HepG2 (cell line): Measurements from ENCODE around the gene NOTUM. TPM values are rescaled to one million over a fixed set of nuclear protein-coding genes. Genes with fewer than 3 reads are reported as not detected.

ENCODE experiments used
- ARNTL ChIP-seq: sonication (generic); formaldehyde crosslinking; IDR thresholded peaks from 2 replicates; pipeline ENCODE4 v1.4.0; 2020; ENCODE audit warnings: mild to moderate bottlenecking, missing genetic modification reagents
- GATAD2A ChIP-seq: IDR thresholded peaks from 2 replicates; pipeline ENCODE4 v1.6.1; 2016
- MTA1 ChIP-seq: sonication (generic); formaldehyde crosslinking; IDR thresholded peaks from 2 replicates; pipeline ENCODE4 v1.4.0; 2020; ENCODE audit warnings: missing genetic modification reagents, mild to moderate bottlenecking, borderline replicate concordance
- MXD4 ChIP-seq: IDR thresholded peaks from 2 replicates; pipeline ENCODE4 v1.6.1; 2016; ENCODE audit warnings: mild to moderate bottlenecking, missing biosample characterization, missing genetic modification reagents
- SIN3B ChIP-seq: fragments of 150-350 bp; IDR thresholded peaks from 2 replicates; pipeline ENCODE4 v1.6.1; 2014; ENCODE audit warnings: low read length
- SSRP1 ChIP-seq: IDR thresholded peaks from 2 replicates; pipeline ENCODE4 v1.6.1; 2016; ENCODE audit warnings: control low read depth
- ZNF337 ChIP-seq: sonication (generic); formaldehyde crosslinking; IDR thresholded peaks from 2 replicates; pipeline ENCODE4 v1.5.1; 2020; ENCODE audit warnings: missing genetic modification reagents, low read depth, mild to moderate bottlenecking, borderline replicate concordance
- ZNF672 ChIP-seq: sonication (generic); formaldehyde crosslinking; IDR thresholded peaks from 2 replicates; pipeline ENCODE4 v1.8.1; 2022; ENCODE audit warnings: missing genetic modification reagents
- ZNF792 ChIP-seq: IDR thresholded peaks from 2 replicates; pipeline ENCODE4 v1.6.1; 2016
- ZNF83 ChIP-seq: sonication (generic); formaldehyde crosslinking; IDR thresholded peaks from 2 replicates; pipeline ENCODE4 v1.4.0; 2020; ENCODE audit warnings: missing genetic modification reagents, mild to moderate bottlenecking, borderline replicate concordance
- ZNF891 ChIP-seq: sonication (generic); formaldehyde crosslinking; IDR thresholded peaks from 2 replicates; pipeline ENCODE4 v1.5.0; 2020; ENCODE audit warnings: mild to moderate bottlenecking, missing genetic modification reagents
- ZSCAN29 ChIP-seq: sonication (generic); formaldehyde crosslinking; conservative IDR thresholded peaks from 2 replicates; pipeline ENCODE4 v1.4.0; 2020; ENCODE audit warnings: mild to moderate bottlenecking, missing genetic modification reagents
- polyA plus RNA-seq, 8 experiments: library from polyadenylated mRNA; depleted of rRNA in 3 of 8; stranded (reverse) in 7 of 8; unstranded in 1 of 8; fragments of >200 nt; fragmentation: Illumina TruSeq in 4 of 8; extraction: Trizol in 4 of 8; gene quantifications; 2 replicates each; pipeline versions ENCODE4 v1.2.1 to v1.2.3, GENCODE V29; 2011 to 2016; ENCODE audit warnings: low read depth in 4 of 8, missing spikeins in 1 of 8, mixed read lengths in 1 of 8; ENCODE audit not compliant: insufficient read depth in 1 of 8
- total RNA-seq, 5 experiments: library from RNA; depleted of rRNA; stranded (reverse); fragments of >200 nt; fragmentation: Illumina TruSeq; extraction: Trizol; gene quantifications; 2 replicates each; pipeline ENCODE4 v1.2.3, GENCODE V29; 2016; ENCODE audit warnings: low read depth in 1 of 5
- TF ChIP-seq, protein P1 (sequence below): sonication (generic); formaldehyde crosslinking; IDR thresholded peaks from 2 replicates; pipeline ENCODE4 v1.8.1; 2022; ENCODE audit warnings: low read depth, mild to moderate bottlenecking, missing genetic modification reagents
- TF ChIP-seq, protein P2 (sequence below): IDR thresholded peaks from 2 replicates; pipeline ENCODE4 v1.6.1; 2016; ENCODE audit warnings: mild to moderate bottlenecking, missing biosample characterization, missing genetic modification reagents
- TF ChIP-seq, protein P3 (sequence below): sonication (generic); formaldehyde crosslinking; IDR thresholded peaks from 2 replicates; pipeline ENCODE4 v1.4.0; 2020; ENCODE audit warnings: mild to moderate bottlenecking, missing genetic modification reagents
- TF ChIP-seq, protein P4 (sequence below): sonication (generic); formaldehyde crosslinking; IDR thresholded peaks from 2 replicates; pipeline ENCODE4 v1.4.0; 2020; ENCODE audit warnings: missing genetic modification reagents

Gene NOTUM
- total and polyA plus RNA-seq, 2 of the 13 experiments (the other 11 are each of a cell fraction or from before 2014, with no cell fraction given) = 150 to 160 TPM

DNA sequence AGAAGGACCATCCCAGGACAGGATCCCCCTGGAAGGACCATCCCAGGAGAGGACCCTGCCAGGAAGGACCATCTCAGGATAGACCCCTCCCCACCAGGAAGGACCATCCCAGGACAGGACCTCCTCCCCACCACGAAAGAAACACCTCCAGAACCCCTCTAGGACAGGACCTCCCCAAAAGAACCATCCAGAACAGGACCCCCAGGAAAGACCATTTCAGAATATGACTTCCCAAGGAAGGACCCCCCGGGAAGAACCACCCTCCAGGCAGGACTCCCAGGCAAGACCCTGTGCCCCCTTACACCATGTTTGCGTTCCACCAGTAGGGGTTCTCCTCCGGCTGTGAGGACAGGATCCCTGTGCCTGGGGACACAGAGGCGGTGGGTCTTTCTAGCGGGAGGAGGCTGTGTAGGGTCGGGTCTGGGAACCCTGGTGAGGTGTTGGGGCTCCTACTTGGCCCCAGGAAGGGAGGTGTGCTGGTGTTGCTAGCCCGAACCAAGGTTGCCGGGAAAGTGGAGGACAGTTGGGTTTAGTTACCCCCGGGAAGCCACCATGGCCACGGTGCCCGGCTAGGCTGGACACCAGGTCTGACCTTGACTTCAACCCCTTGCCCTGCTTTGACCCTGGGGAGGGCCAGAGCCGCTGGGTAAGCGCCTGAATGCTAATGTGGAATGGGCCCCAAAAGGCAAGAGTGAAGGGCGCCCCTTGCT is 2.2 kb downstream of the NOTUM start (continued):
- TF ChIP-seq, protein P1, sequence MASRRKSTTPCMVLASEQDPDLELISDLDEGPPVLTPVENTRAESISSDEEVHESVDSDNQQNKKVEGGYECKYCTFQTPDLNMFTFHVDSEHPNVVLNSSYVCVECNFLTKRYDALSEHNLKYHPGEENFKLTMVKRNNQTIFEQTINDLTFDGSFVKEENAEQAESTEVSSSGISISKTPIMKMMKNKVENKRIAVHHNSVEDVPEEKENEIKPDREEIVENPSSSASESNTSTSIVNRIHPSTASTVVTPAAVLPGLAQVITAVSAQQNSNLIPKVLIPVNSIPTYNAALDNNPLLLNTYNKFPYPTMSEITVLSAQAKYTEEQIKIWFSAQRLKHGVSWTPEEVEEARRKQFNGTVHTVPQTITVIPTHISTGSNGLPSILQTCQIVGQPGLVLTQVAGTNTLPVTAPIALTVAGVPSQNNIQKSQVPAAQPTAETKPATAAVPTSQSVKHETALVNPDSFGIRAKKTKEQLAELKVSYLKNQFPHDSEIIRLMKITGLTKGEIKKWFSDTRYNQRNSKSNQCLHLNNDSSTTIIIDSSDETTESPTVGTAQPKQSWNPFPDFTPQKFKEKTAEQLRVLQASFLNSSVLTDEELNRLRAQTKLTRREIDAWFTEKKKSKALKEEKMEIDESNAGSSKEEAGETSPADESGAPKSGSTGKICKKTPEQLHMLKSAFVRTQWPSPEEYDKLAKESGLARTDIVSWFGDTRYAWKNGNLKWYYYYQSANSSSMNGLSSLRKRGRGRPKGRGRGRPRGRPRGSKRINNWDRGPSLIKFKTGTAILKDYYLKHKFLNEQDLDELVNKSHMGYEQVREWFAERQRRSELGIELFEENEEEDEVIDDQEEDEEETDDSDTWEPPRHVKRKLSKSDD (CRISPR knock-in tag) = no peak
- 0 out of 2 replicates have a peak, but pooled peaks have one; percentile 65 for TF ChIP-seq ZNF891 (CRISPR knock-in tag)
- TF ChIP-seq, protein P2, sequence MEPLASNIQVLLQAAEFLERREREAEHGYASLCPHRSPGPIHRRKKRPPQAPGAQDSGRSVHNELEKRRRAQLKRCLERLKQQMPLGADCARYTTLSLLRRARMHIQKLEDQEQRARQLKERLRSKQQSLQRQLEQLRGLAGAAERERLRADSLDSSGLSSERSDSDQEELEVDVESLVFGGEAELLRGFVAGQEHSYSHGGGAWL = peak; percentile 39; the same call in 1 of the 2 replicates
- TF ChIP-seq, protein P3, sequence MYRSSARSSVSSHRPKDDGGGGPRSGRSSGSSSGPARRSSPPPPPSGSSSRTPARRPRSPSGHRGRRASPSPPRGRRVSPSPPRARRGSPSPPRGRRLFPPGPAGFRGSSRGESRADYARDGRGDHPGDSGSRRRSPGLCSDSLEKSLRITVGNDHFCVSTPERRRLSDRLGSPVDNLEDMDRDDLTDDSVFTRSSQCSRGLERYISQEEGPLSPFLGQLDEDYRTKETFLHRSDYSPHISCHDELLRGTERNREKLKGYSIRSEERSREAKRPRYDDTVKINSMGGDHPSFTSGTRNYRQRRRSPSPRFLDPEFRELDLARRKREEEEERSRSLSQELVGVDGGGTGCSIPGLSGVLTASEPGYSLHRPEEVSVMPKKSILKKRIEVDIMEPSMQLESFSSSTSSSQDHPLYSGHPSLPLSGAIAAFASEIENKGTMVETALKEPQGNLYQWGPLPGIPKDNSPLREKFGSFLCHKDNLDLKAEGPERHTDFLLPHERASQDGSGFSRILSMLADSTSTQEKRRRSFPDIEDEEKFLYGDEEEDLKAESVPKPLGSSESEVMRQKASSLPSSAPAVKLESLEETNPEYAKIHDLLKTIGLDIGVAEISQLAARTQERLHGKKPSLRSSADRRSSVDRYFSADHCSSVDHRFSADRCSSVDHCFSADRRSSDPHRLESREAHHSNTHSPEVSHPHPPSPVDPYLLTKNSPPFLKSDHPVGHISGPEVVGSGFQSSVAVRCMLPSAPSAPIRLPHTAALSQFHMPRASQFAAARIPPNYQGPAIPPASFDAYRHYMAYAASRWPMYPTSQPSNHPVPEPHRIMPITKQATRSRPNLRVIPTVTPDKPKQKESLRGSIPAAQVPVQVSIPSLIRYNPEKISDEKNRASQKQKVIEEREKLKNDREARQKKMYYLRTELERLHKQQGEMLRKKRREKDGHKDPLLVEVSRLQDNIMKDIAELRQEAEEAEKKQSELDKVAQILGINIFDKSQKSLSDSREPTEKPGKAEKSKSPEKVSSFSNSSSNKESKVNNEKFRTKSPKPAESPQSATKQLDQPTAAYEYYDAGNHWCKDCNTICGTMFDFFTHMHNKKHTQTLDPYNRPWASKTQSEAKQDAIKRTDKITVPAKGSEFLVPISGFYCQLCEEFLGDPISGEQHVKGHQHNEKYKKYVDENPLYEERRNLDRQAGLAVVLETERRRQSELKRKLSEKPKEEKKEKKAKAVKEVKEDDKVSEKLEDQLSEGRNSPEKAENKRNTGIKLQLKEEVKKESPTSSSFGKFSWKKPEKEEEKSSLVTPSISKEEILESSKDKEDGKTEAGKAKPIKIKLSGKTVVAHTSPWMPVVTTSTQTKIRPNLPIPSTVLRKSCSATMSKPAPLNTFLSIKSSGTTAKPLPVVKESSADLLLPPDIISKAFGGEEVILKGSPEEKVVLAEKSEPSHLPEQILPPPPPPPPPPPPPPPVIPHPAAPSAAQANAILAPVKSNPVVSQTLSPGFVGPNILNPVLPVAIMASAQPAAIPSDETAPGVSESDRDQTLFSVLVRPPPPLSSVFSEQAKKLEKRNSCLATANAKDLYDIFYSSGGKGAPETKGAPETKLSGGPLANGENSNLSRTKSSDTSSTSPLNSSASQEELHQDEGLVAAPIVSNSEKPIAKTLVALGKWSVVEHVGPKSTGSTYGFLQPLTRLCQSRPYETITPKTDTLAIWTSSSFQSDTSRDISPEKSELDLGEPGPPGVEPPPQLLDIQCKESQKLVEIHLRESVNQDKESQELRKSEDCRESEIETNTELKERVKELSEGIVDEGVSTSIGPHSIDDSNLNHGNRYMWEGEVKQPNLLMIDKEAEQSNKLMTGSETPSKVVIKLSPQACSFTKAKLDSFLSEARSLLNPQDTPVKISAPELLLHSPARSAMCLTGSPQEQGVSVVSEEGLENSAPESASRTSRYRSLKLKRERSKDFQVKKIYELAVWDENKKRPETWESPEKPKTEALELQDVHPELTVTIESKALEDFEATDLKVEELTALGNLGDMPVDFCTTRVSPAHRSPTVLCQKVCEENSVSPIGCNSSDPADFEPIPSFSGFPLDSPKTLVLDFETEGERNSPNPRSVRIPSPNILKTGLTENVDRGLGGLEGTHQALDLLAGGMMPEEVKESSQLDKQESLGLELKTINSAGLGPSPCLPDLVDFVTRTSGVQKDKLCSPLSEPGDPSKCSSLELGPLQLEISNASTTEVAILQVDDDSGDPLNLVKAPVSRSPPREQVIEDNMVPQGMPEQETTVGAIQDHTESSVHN (CRISPR knock-in tag) = no peak
- no peak; the same call in 1 of the 2 replicates for TF ChIP-seq GATAD2A (CRISPR knock-in tag)
- TF ChIP-seq ZNF337 (CRISPR knock-in tag) = no peak
- TF ChIP-seq MXD4 (CRISPR knock-in tag) = no peak
- no peak for TF ChIP-seq SIN3B
- TF ChIP-seq ZNF83 (CRISPR knock-in tag) = no peak
- no peak for TF ChIP-seq ARNTL
- 0 out of 2 replicates have a peak, but pooled peaks have one; percentile 5 for TF ChIP-seq ZNF792 (CRISPR knock-in tag)
- peak; percentile 83; the same call in 1 of the 2 replicates for TF ChIP-seq SSRP1
- TF ChIP-seq ZSCAN29 (CRISPR knock-in tag) = no peak
- TF ChIP-seq, protein P4, sequence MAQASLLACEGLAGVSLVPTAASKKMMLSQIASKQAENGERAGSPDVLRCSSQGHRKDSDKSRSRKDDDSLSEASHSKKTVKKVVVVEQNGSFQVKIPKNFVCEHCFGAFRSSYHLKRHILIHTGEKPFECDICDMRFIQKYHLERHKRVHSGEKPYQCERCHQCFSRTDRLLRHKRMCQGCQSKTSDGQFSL (CRISPR knock-in tag) = no peak
- TF ChIP-seq MTA1 (CRISPR knock-in tag) = peak; percentile 15; the same call in 1 of the 2 replicates
- TF ChIP-seq ZNF672 (CRISPR knock-in tag) = no peak
